HG03280 (cell line): Measurements from ENCODE around the gene GGA2.
"Not testable (repeated sequence)": the region's sequence is repeated elsewhere in the genome, so short reads cannot be mapped to it uniquely, and the experiment has no call there.

ENCODE experiments used
- ATAC-seq: cut with Tn5 transposase; IDR thresholded peaks from one replicate; pipeline ENCODE4 v1.9.1; 2021; ENCODE audit warnings: mild to moderate bottlenecking, moderate library complexity; ENCODE audit not compliant: unreplicated experiment

GGA2 gene

GRCh38 chr16:23527961-23528643 is 17.8 kb upstream of the GGA2 start:
- no peak for ATAC-seq

GRCh38 chr16:23524886-23525285 is 14.6 kb upstream of the GGA2 start:
- ATAC-seq: no peak

- ATAC-seq: no peak
Measured at GRCh38 chr16:23523876-23524385, 13.6 kb upstream of the GGA2 start.

- ATAC-seq: no peak
Measured at GRCh38 chr16:23523321-23523720, 13.0 kb upstream of the GGA2 start.

- no peak for ATAC-seq
Measured at GRCh38 chr16:23521965-23522364, 11.7 kb upstream of the GGA2 start.

- no peak for ATAC-seq
Measured at GRCh38 chr16:23521037-23521743, 10.9 kb upstream of the GGA2 start.

- no peak for ATAC-seq
Measured at GRCh38 chr16:23520500-23520899, 10.2 kb upstream of the GGA2 start.

GRCh38 chr16:23519282-23519681 is 9.0 kb upstream of the GGA2 start:
- ATAC-seq: no peak

GRCh38 chr16:23518435-23518891 is 8.2 kb upstream of the GGA2 start:
- no peak for ATAC-seq

GRCh38 chr16:23516366-23517137 is 6.3 kb upstream of the GGA2 start:
- no peak for ATAC-seq

- ATAC-seq: no peak
Measured at GRCh38 chr16:23515881-23516280, 5.6 kb upstream of the GGA2 start.

- ATAC-seq: no peak
Measured at GRCh38 chr16:23514381-23515152, 4.3 kb upstream of the GGA2 start.

- ATAC-seq: no peak
Measured at GRCh38 chr16:23512168-23512695, 1.9 kb upstream of the GGA2 start.

- ATAC-seq: no peak
Measured at GRCh38 chr16:23511731-23512130, 1.4 kb upstream of the GGA2 start.

- ATAC-seq: not testable (repeated sequence)
Measured at GRCh38 chr16:23510915-23511270, 599 bp upstream of the GGA2 start.

- ATAC-seq: peak; percentile 9
Measured at GRCh38 chr16:23509782-23510163, 521 bp downstream of the GGA2 start.

- ATAC-seq: no peak
Measured at GRCh38 chr16:23509441-23509754, 896 bp downstream of the GGA2 start.

GRCh38 chr16:23508589-23509440 is 1.5 kb downstream of the GGA2 start:
- no peak for ATAC-seq

- ATAC-seq: no peak
Measured at GRCh38 chr16:23506606-23506994, 3.7 kb downstream of the GGA2 start.
